GM21737 (cell line): ENCODE results near the gene CCDC158.
"Not testable (repeated sequence)": the region's sequence is repeated elsewhere in the genome, so short reads cannot be mapped to it uniquely, and the experiment has no call there.

Experiments
- ATAC-seq: cut with Tn5 transposase; IDR thresholded peaks from one replicate; pipeline ENCODE4 v1.9.1; 2021; ENCODE audit warnings: mild to moderate bottlenecking, moderate library complexity; ENCODE audit not compliant: unreplicated experiment

The CCDC158 gene

GRCh38 chr4:76420762-76421581 lies at the start of gene CCDC158:
CCDC158 (minus strand) TSS chr4:76421141; CDS start chr4:76403207, 17,934 bp downstream.
- no peak for ATAC-seq

GRCh38 chr4:76470532-76470931 lies 49.6 kb upstream of the CCDC158 start:
- ATAC-seq: no peak

DNA sequence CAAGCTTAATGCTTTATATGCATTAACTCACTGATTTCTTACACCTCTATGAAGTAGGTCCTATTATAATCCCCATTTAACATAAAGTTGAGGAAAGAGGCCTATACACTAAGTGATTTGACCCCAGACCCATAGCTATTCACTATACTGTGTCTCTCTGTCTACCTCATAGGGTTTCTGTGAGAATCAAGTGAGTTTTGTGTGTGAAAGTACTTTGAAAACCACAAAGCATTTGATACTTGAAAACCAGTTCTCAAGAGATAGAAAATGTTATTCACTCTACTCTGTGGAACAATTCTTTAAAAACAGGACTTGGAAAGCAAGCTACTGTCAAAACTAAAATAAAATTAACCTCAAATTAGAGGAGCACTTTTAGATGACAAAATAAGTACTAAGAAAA lies 49.1 kb upstream of the CCDC158 start:
- ATAC-seq: no peak

- ATAC-seq: no peak
Observed at GRCh38 chr4:76463568-76463967, 42.6 kb upstream of the CCDC158 start.

DNA sequence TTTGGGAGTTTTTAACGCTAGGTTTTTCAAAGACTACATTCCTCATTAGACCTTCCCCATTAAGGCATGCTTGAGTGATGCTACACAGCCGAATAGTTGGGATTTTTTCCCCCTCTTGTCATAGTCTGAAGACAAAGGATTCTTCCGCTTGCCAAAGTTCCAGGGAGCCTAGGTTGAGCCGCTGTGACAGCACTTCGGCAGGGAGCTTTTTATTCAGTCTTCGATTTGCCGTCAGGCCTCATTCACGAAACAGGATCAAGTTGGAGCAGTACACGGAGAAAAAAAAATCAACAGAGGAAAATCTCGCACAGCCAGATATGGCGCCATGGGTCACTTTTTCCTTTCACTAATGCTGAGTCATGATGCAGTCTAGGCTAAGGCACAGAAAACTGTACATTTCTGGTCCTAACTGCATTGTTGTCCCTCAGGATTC lies 38.4 kb upstream of the CCDC158 start:
- ATAC-seq: no peak

- no peak for ATAC-seq
Observed at GRCh38 chr4:76458825-76459224, 37.9 kb upstream of the CCDC158 start.

DNA sequence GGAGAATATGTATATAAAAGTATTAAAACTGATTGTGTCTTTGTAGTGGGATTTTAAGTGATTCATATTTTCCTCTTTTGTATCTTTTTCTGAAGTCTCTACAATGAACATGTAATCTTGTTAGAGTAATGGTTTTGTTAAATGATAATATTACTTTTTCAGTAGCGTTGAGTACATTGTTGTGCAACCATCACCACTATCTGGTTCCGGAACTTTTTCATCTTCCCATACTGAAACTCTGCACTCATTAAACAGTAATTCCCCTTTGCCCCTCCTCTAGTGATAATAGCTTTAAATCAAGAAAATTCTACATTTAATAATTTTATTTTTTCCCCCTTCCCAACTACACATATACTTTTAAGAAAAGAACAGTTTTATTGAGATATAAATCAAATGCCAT lies 37.4 kb upstream of the CCDC158 start:
- no peak for ATAC-seq

- no peak for ATAC-seq
Observed at GRCh38 chr4:76457885-76458284, 36.9 kb upstream of the CCDC158 start.

DNA sequence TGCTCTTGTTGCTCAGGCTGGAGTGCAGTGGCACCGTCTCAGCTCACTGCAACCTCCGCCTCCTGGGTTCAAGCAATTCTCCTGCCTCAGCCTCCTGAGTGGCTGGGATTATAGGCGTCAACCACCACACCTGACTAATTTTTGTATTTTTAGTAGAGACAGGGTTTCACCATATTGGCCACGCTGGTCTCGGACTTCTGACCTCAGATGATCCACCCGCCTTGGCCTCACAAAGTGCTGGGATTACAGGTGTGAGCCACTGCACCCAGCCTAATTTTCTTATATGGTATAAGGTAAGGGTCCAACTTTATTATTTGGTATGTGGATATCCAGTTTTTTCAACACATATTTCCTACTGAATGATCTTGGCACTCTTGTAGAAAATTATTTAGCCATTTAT lies 33.1 kb upstream of the CCDC158 start:
- ATAC-seq: not testable (repeated sequence)

DNA sequence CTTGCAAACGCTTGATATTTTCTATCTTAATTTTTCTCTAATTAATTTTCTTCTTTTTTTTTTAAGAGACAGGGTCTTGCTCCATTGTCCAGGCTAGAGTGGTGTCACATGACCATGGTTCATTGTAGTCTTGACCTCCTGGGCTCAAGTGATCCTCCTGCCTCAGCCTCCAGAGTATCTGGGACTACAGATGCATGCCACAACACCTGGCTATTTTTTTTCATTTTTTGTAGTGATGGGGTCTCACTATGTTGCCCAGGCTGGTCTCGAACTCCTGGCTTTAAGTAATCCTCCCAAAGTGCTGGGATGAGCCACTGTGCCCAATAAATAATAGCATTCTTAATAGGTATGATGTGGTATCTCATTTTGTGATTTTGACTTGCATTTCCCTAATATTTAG lies 32.3 kb upstream of the CCDC158 start:
- ATAC-seq: no peak

- no peak for ATAC-seq
Observed at GRCh38 chr4:76449833-76450232, 28.9 kb upstream of the CCDC158 start.

GRCh38 chr4:76449362-76449767 lies 28.4 kb upstream of the CCDC158 start:
- no peak for ATAC-seq

DNA sequence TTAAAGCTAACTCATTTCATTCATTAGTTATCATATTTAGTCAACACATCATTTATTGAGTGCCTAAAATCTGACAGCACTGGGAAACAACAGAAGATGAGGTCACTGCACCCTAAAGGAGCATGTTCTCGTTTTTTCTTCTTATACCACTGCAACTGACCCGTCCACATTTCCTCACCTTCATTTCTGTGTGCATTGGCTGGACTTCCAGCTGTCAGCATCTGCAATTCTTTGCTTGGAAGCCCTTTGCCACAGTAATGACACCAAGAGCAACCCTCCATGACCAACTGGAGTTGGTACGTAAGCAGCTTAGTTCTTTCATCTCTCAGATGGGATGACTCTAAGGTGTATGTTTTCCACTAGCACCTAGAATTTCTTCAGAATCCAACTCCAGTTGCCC lies 27.3 kb upstream of the CCDC158 start:
- no peak for ATAC-seq

DNA sequence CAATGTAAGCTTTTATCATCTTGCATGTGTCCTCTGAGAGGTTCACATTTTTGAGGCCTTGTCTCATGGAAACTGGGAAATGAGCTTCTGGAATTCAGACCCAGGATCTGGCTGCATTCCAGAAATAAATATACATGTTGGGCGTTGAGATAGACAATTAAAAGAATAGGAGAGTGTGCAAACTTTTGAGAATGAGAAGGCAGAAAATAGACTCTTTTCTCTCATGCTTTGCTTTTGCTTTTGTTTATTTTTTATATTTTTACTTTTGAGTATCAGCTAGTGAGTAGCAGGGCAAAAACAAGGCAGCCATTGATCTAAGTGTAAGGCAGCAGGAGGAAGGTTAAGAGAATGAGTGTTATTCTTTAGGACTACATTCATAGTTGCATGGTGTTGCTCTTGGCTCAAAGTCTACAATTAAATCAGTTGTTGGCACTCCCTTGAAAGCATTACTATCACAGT lies 26.5 kb upstream of the CCDC158 start:
- ATAC-seq: no peak

DNA sequence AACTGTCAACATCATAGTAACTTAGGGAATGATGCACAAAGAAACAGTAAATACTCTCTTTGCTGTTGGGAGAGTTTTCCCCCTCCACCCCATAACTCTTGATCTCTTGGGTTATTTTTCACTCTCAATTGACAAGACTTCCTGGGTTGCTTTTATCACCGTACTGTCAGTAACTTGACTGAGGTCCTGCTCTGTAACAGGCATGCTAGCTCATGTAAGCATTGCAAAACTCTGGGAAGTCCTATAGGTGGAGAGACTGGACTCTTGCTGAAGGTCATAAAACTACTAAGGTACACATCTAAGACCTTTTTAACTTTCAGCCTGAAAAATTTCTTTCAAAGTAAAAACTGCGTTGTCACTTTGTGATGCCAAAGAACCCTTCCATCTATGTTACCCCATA lies 25.0 kb upstream of the CCDC158 start:
- no peak for ATAC-seq

GRCh38 chr4:76443376-76443775 lies 22.4 kb upstream of the CCDC158 start:
- ATAC-seq: no peak

DNA sequence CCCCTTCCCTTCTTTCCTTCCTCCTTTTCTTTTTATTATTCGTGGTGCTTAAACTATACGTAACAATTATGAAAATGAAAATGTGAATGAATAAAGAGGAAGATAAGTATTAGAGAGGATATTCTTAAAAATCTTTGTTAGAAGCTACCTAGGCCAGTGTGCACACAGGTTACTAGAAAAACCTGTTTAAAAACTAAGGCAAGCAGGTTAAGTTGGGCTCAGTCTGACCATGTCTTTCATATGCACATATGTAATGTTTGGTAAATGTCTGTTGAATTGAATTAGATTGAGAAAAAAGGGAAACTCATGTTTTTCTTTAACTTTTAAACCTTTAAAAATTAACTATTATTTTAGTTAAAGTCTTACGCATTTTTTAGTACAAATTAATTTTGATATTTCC lies 21.9 kb upstream of the CCDC158 start:
- no peak for ATAC-seq

DNA sequence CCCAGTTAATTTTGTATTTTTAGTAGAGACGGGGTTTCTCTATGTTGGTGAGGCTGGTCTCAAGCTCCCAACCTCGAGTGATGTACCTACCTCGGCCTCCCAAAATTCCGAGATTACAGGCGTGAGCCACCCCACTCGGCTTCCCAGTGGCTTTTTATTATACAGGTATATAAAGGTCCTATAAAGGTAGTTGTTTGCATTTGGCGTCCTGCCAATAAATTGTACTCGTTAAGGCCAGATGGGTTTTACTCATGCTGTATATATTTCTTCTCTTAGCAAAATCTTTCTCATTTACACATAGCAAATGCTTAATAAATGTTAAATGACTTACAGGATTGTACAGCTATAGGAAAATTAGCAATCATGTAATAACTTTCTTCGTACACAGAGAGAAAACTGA lies 20.9 kb upstream of the CCDC158 start:
- no peak for ATAC-seq

DNA sequence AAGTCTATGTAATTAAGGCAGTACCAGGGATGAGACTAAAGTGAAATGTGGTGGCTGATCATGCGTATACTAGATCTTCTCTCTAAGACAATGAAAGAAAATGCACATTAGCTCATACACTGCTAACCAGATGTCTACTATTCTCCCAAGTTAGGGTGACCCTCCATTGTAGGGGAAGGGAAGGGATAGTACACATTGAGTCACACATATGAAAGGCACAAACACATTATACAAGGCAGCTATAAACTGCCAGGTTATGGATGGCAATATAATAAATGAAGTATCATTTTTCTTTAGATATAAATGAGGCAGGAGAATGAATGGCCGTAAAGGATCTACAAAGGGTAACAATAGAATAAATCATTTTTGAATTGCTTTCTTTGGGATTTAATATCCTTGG lies 18.6 kb upstream of the CCDC158 start:
- no peak for ATAC-seq

- no peak for ATAC-seq
Observed at GRCh38 chr4:76435528-76436319, 14.8 kb upstream of the CCDC158 start.

GRCh38 chr4:76434901-76435527 lies 14.1 kb upstream of the CCDC158 start, which contains the start of gene SHROOM3:
SHROOM3 (plus strand) TSS chr4:76435229; CDS start chr4:76436053, 824 bp downstream.
- ATAC-seq: no peak
